Measurements from ENCODE around the gene ZNF750.

- TF ChIP-seq, protein P1, sequence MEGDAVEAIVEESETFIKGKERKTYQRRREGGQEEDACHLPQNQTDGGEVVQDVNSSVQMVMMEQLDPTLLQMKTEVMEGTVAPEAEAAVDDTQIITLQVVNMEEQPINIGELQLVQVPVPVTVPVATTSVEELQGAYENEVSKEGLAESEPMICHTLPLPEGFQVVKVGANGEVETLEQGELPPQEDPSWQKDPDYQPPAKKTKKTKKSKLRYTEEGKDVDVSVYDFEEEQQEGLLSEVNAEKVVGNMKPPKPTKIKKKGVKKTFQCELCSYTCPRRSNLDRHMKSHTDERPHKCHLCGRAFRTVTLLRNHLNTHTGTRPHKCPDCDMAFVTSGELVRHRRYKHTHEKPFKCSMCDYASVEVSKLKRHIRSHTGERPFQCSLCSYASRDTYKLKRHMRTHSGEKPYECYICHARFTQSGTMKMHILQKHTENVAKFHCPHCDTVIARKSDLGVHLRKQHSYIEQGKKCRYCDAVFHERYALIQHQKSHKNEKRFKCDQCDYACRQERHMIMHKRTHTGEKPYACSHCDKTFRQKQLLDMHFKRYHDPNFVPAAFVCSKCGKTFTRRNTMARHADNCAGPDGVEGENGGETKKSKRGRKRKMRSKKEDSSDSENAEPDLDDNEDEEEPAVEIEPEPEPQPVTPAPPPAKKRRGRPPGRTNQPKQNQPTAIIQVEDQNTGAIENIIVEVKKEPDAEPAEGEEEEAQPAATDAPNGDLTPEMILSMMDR (IDR thresholded peaks at IDR 0.05; ENCODE audit: insufficient read depth, low read length, poor library complexity, severe bottlenecking), result no peak
- no peak for TF ChIP-seq EZH2phosphoT487 (conservative IDR thresholded peaks at IDR 0.05; ENCODE audit: low read length)
Observed at GRCh38 chr17:82826956-82827355, 12.9 kb downstream of the ZNF750 start.

Measured in SU-DHL-6 (cell line).